GM21529 (cell line): Measurements from ENCODE around the gene WASF3.
"Not testable (repeated sequence)": the region's sequence is repeated elsewhere in the genome, so short reads cannot be mapped to it uniquely, and the experiment has no call there.

Experiments used
- ATAC-seq: cut with Tn5 transposase; IDR thresholded peaks from one replicate; pipeline ENCODE4 v1.9.1; 2021; ENCODE audit not compliant: unreplicated experiment

The WASF3 gene

GRCh38 chr13:26708007-26708297, 150.5 kb downstream of the WASF3 start:
- no peak for ATAC-seq

DNA sequence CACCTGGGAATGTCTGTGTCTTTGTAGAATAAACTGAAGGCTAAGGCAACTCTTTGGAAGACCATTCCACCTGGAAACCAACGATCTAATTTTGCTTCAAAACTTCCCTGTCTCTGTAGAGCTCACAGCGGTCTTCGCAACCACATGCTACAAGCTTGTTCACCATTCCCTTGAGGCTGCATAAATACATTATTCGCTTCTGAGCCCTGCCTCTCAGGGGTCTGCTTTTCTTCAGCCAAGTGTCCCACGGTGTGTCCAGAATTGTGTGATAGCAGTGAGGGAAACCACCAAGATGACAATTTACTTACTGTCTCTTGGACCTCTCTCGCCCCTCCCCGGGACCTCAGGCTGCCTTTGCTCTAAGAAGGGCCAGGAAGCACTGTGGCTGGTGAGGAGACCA, 152.0 kb downstream of the WASF3 start:
- ATAC-seq = no peak

GRCh38 chr13:26710166-26710565, 152.7 kb downstream of the WASF3 start:
- ATAC-seq = no peak

- no peak for ATAC-seq
These were observed 153.7 kb downstream of the WASF3 start for GRCh38 chr13:26711211-26711610.

- no peak for ATAC-seq
These were observed 155.9 kb downstream of the WASF3 start for GRCh38 chr13:26713341-26713740.

GRCh38 chr13:26716984-26717383, 159.5 kb downstream of the WASF3 start:
- no peak for ATAC-seq

DNA sequence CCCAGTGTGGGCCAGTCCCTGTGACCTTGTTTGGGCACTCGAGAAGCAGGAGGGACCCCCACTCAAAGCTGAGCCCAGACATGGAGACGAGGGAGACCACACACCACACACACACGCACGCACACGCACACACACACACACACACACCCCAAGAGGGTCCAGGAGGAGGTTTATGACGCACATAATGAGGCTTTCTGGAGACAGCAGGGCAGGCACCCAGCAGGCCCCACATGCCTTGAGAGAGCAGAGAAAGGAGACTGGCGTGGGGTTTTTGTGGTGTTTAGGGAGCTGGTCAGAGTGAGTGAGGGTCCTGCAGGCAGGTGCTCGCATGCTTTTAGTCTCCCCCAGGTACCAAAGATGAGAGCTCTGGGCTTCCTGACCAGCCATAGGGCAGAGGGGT, 160.7 kb downstream of the WASF3 start:
- ATAC-seq = no peak

- ATAC-seq = no peak
These were observed 161.4 kb downstream of the WASF3 start for GRCh38 chr13:26718872-26719271.

DNA sequence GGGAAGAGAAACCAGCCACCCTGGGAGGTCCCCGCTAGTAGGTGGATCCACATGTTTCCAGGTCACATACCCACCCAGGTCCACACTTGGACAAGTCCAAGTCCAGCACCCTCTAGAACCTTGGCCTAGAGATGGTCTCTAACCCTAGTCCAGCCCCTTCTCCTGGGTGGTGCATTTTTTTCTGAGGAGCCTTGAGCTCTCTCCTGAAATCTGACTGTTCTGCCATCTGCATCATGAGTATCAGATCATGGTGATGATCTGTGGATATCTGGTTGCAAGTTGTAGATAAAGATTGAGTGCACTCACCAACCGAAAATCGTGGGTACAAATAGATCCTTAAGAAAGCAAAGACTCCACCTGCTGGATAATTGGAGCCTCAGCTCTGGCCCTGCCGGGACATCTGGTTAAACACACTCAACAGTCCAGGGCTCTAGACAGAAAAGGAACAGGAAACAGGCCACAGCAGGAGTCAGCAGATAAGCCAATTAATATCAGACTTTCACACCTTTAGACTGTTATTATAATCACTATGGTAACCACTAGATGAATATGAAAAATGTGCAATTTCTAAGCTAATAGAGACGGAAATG, 162.0 kb downstream of the WASF3 start:
- ATAC-seq = no peak

GRCh38 chr13:26721251-26722121, 164.0 kb downstream of the WASF3 start:
- no peak for ATAC-seq

DNA sequence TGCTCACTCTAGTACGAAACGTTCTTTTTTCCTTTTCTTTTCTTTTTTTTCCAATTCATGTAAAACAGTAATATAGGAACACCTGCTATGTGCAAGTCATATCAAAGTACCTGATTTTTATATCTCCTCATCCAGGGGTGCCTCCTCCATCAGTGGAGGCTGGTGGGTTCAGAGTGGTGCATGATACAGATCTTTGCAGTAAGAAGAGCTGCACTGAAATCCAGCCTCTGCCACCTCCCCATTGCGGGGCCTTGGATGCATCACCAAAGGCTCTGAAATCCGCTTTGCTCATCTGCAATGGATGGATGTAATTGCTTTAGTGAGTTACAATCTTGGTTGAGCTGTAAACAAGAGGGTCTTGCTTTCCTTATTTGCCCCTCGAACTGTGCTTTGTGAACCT, 164.8 kb downstream of the WASF3 start:
- ATAC-seq = no peak

- ATAC-seq = not testable (repeated sequence)
These were observed 166.1 kb downstream of the WASF3 start for GRCh38 chr13:26723620-26724019.

- ATAC-seq = no peak
These were observed 169.2 kb downstream of the WASF3 start for GRCh38 chr13:26726684-26727083.

DNA sequence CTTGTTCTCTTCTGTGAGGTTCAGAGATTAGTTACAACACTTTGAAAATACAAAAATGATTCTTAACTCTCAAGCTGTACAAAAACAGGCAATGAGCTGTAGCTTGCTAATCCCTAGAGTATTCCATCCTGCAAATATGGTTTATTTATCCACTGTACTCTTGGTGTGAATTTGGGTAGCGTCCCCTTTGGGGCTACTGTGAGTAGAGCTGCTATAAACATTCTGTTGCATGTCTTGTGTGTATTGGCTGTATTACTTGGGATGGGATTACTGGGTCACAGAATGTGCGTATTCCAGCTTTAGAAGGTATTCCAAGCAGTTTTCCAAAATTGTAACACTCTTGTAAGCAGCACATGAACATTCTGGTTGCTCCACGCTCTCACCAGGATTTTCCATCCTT, 169.6 kb downstream of the WASF3 start:
- ATAC-seq = no peak

DNA sequence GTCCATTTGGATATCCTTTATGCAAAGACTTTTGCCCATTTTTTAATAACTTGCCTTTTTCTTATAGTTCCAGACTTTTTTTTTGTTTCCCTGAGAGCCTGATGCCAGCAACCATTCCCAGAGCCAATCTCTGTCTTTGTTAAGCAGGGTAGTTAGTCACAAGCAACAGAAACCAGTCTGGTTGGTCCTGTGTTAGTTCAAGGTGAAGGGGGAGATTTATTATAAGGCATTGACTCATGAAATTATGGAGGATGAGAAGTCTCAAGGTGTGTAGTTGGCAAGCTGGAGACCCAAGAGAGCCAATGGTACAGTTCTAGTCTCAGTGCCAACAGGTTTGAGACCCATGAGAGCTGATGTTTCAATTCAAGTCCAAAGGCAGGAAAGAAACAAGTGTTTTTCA, 170.2 kb downstream of the WASF3 start:
- no peak for ATAC-seq

DNA sequence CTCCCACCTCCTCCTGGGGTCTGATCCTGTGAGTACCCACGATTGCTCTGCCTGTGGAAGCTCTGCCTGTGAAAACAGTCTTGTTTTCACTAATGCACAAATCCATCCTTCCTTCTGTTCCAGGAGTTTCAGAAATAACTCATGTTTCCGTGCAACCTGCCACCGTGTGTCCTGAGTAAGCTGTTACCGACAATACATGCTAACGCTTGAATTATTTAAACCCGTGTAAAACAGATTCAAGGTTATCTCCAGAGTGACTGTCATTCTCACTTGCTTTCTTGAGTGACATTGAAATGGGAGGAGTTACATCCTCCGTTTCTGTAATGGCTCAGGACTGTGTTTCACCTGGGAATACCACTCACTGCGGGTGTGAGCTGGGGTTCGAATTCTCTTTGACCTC, 178.2 kb downstream of the WASF3 start:
- no peak for ATAC-seq
